Measurements from ENCODE around the gene SMU1. TPM values are rescaled to one million over a fixed set of nuclear protein-coding genes. Genes with fewer than 3 reads are reported as not detected.

The SMU1 gene
- total RNA-seq, 1 experiment from 2014 or later: 23.2 TPM

GRCh38 chr9:33101104-33101951 lies 24.9 kb upstream of the SMU1 start (continued):
- no peak for TF ChIP-seq ZNF532 (CRISPR knock-in tag; IDR thresholded peaks at IDR 0.05; ENCODE audit: borderline replicate concordance)

GRCh38 chr9:33099754-33100153 lies 23.3 kb upstream of the SMU1 start:
- no peak overlapping the region for H3K27ac Mint-ChIP-seq
- TF ChIP-seq ZNF512 (CRISPR knock-in tag; IDR thresholded peaks at IDR 0.05; ENCODE audit: borderline replicate concordance) (no peak), ATF6 (CRISPR knock-in tag; IDR thresholded peaks at IDR 0.05) (no peak), NFATC4 (CRISPR knock-in tag; IDR thresholded peaks at IDR 0.05) (no peak), TEAD4 (CRISPR knock-in tag; IDR thresholded peaks at IDR 0.05) (no peak), NR2C2 (CRISPR knock-in tag; IDR thresholded peaks at IDR 0.05) (no peak), E2F5 (CRISPR knock-in tag; IDR thresholded peaks at IDR 0.05) (no peak), SMAD4 (CRISPR knock-in tag; IDR thresholded peaks at IDR 0.05) (no peak), CBFB (CRISPR knock-in tag; IDR thresholded peaks at IDR 0.05; ENCODE audit: low read depth) (no peak), ZNF396 (CRISPR knock-in tag; IDR thresholded peaks at IDR 0.05; ENCODE audit: borderline replicate concordance) (no peak), RORB (CRISPR knock-in tag; IDR thresholded peaks at IDR 0.05) (no peak), GRHL2 (CRISPR knock-in tag; IDR thresholded peaks at IDR 0.05; ENCODE audit: insufficient replicate concordance, severe bottlenecking) (no peak), NFYB (CRISPR knock-in tag; conservative IDR thresholded peaks at IDR 0.05; ENCODE audit: low read depth) (no peak), RELA (CRISPR knock-in tag; IDR thresholded peaks at IDR 0.05; ENCODE audit: borderline replicate concordance) (no peak), SOX15 (CRISPR knock-in tag; IDR thresholded peaks at IDR 0.05) (no peak)
- ATAC-seq: no peak
- H3K27me3 Mint-ChIP-seq (ENCODE audit: low read depth): no peaks in the 10 kb centered on the region; the same call in 1 of the 2 replicates
- no peaks in the 10 kb centered on the region for H3K9me3 Mint-ChIP-seq
- H3K4me1 Mint-ChIP-seq: peaks cover 7% of the 10 kb centered on the region; the same call in 1 of the 2 replicates
- DNase-seq (ENCODE audit: low spot score): no peak
- ChIA-PET POLR2A (no interaction called here), CTCF (no interaction called here)
- no peaks in the 10 kb centered on the region for H3K36me3 Mint-ChIP-seq
- H3K4me3 Mint-ChIP-seq: no peak overlapping the region

Measured in WTC11 (cell line).